Small intestine (tissue), 7 donors: Measurements from ENCODE around the gene KRT81. TPM values are rescaled to one million over a fixed set of nuclear protein-coding genes. Genes with fewer than 3 reads are reported as not detected.

Experiments
- DNase-seq, 2 donors: peaks; one replicate each; pipeline versions ENCODE4 v3.0.0 to v3.0.0-alpha.2; 2013
- FAIRE-seq: peaks from 2 replicates; lab custom pipeline; 2012; peaks lifted over from hg19 to GRCh38; lab: Jason Lieb, UNC
- H3K27ac ChIP-seq, 3 donors: one replicate each; pipeline ENCODE4 v1.5.1; 2013; ENCODE audit warnings: low read length in 2 of 3, mild to moderate bottlenecking in 2 of 3, control low read depth in 1 of 3, inconsistent platforms in 1 of 3, low read depth in 1 of 3, moderate library complexity in 1 of 3
- H3K27me3 ChIP-seq, 3 donors: one replicate each; pipeline ENCODE4 v1.6.1; 2013; ENCODE audit warnings: low read length in 3 of 3, inconsistent platforms in 1 of 3; ENCODE audit not compliant: control insufficient read depth in 3 of 3, insufficient read depth in 3 of 3
- H3K36me3 ChIP-seq, 3 donors: one replicate each; pipeline ENCODE4 v1.6.1; 2013; ENCODE audit warnings: low read length in 3 of 3, inconsistent platforms in 1 of 3, low read depth in 1 of 3, mild to moderate bottlenecking in 1 of 3, moderate library complexity in 1 of 3; ENCODE audit not compliant: control insufficient read depth in 3 of 3, insufficient read depth in 2 of 3
- H3K4me1 ChIP-seq, 3 donors: one replicate each; pipeline ENCODE4 v1.6.1; 2013; ENCODE audit warnings: low read length in 2 of 3, inconsistent platforms in 1 of 3, low read depth in 1 of 3, mild to moderate bottlenecking in 1 of 3, moderate library complexity in 1 of 3; ENCODE audit not compliant: control insufficient read depth in 3 of 3, insufficient read depth in 2 of 3
- H3K4me3 ChIP-seq, 3 donors: one replicate each; pipeline ENCODE4 v1.5.1; 2013; ENCODE audit warnings: low read length in 3 of 3, control low read depth in 1 of 3, inconsistent platforms in 1 of 3, low read depth in 1 of 3, mild to moderate bottlenecking in 1 of 3, moderate library complexity in 1 of 3
- H3K9me3 ChIP-seq, 2 donors: one replicate each; pipeline ENCODE4 v1.6.1; 2013; ENCODE audit warnings: low read depth in 1 of 2, low read length in 1 of 2; ENCODE audit not compliant: control insufficient read depth in 2 of 2, insufficient read depth in 1 of 2
- WGBS, 3 donors: extraction: QIAGEN DNeasy Blood & Tissue Kit; methylation state at CpG; one replicate each; pipeline ENCODE4 v1.1.7; 2013; 5-methylcytosine and 5-hydroxymethylcytosine counted together
- polyA plus RNA-seq, 4 donors: library from polyadenylated mRNA; stranded (reverse) in 3 of 4; unstranded in 1 of 4; fragments of 200-250 nt in 3 of 4; fragments of 120-200 nt in 1 of 4; gene quantifications; one replicate each; pipeline versions ENCODE4 v1.2.1 to v1.2.3, GENCODE V29; 2013
- donor health status: healthy with polysubstance abuse.
- donor health status: control.
- donor health status: control.
- donor health status: Bipolar disorder and iron deficiency.
- donor health status: healthy.

The KRT81 gene
- polyA plus RNA-seq, 4 donors: 0.53 TPM; not detected in 3

GRCh38 chr12:52266514-52266913, 24.8 kb downstream of the KRT81 start:
- H3K27me3 ChIP-seq: peaks cover 0 to 9% (median 8%) of the 10 kb centered on the region in 3 donors
- H3K27ac ChIP-seq: no peak overlapping the region
- 29 to 65% (median 31%) methylated on average over 2 of the region's 2 CpGs for WGBS, 3 donors
- peaks cover 0 to 26% of the 10 kb centered on the region in 2 donors for H3K9me3 ChIP-seq
- no peak overlapping the region for H3K4me3 ChIP-seq
- FAIRE-seq (no peak), DNase-seq (peak in 1 of 2 donors; percentile 23)
- no peaks in the 10 kb centered on the region for H3K4me1 ChIP-seq
- no peaks in the 10 kb centered on the region for H3K36me3 ChIP-seq

GRCh38 chr12:52264435-52264825, 26.9 kb downstream of the KRT81 start:
- Histone ChIP-seq H3K4me3 (no peak overlapping the region), H3K27ac (no peak overlapping the region), H3K36me3 (no peaks in the 10 kb centered on the region), H3K4me1 (no peaks in the 10 kb centered on the region), H3K9me3 (peaks cover 0 to 40% of the 10 kb centered on the region in 2 donors), H3K27me3 (peaks cover 0 to 26% (median 2%) of the 10 kb centered on the region in 3 donors)
- FAIRE-seq (no peak), DNase-seq (no peak)
- WGBS, 3 donors: 75 to 95% (median 76%) methylated on average over 2 of the region's 2 CpGs

- WGBS, 3 donors: 87 to 90% (median 89%) methylated on average over 7 of the region's 7 CpGs
- peaks cover 0 to 31% (median 5%) of the 10 kb centered on the region in 3 donors for H3K27me3 ChIP-seq
- no peak overlapping the region for H3K4me3 ChIP-seq
- H3K36me3 ChIP-seq: no peaks in the 10 kb centered on the region
- H3K9me3 ChIP-seq: peaks cover 0 to 40% of the 10 kb centered on the region in 2 donors
- no peaks in the 10 kb centered on the region for H3K4me1 ChIP-seq
- FAIRE-seq: no peak
- DNase-seq: peak in 1 of 2 donors; percentile 17
- H3K27ac ChIP-seq: no peak overlapping the region
Measured at GRCh38 chr12:52263761-52264434, 27.4 kb downstream of the KRT81 start.

- no peak for DNase-seq
- Histone ChIP-seq H3K36me3 (no peaks in the 10 kb centered on the region), H3K27me3 (peaks cover 0 to 46% (median 13%) of the 10 kb centered on the region in 3 donors), H3K9me3 (peaks cover 0 to 40% of the 10 kb centered on the region in 2 donors), H3K27ac (no peak overlapping the region), H3K4me3 (no peak overlapping the region), H3K4me1 (peaks cover 0 to 3% (median 0%) of the 10 kb centered on the region in 3 donors)
- FAIRE-seq: no peak
- 87 to 93% (median 91%) methylated on average over 3 of the region's 3 CpGs for WGBS, 3 donors
Measured at GRCh38 chr12:52262286-52262685, 29.0 kb downstream of the KRT81 start.

- H3K9me3 ChIP-seq: peaks cover 0 to 40% of the 10 kb centered on the region in 2 donors
- H3K4me1 ChIP-seq: peaks cover 0 to 3% (median 0%) of the 10 kb centered on the region in 3 donors
- no peak overlapping the region for H3K4me3 ChIP-seq
- DNase-seq (no peak), FAIRE-seq (no peak)
- H3K27me3 ChIP-seq: peaks cover 0 to 58% (median 21%) of the 10 kb centered on the region in 3 donors
- H3K36me3 ChIP-seq: no peaks in the 10 kb centered on the region
- WGBS, 3 donors: 71 to 88% (median 88%) methylated on average over 1 of the region's 1 CpG
- no peak overlapping the region for H3K27ac ChIP-seq
Measured at GRCh38 chr12:52261208-52261484, 30.2 kb downstream of the KRT81 start.

GRCh38 chr12:52260361-52261207, 30.8 kb downstream of the KRT81 start:
- FAIRE-seq (no peak), DNase-seq (no peak)
- no peaks in the 10 kb centered on the region for H3K36me3 ChIP-seq
- WGBS, 3 donors: 48 to 65% (median 55%) methylated on average over 9 of the region's 9 CpGs
- H3K4me3 ChIP-seq: no peak overlapping the region
- H3K9me3 ChIP-seq: peaks cover 0 to 40% of the 10 kb centered on the region in 2 donors
- no peak overlapping the region for H3K27ac ChIP-seq
- peaks cover 0 to 62% (median 21%) of the 10 kb centered on the region in 3 donors for H3K27me3 ChIP-seq
- H3K4me1 ChIP-seq: peaks cover 0 to 3% (median 0%) of the 10 kb centered on the region in 3 donors

- Histone ChIP-seq H3K27ac (no peak overlapping the region), H3K9me3 (peaks cover 0 to 40% of the 10 kb centered on the region in 2 donors), H3K4me3 (no peak overlapping the region), H3K27me3 (peaks cover 0 to 70% (median 25%) of the 10 kb centered on the region in 3 donors), H3K36me3 (no peaks in the 10 kb centered on the region), H3K4me1 (peaks cover 0 to 3% (median 0%) of the 10 kb centered on the region in 3 donors)
- WGBS, 3 donors: 75 to 87% (median 77%) methylated on average over 6 of the region's 6 CpGs
- no peak for DNase-seq
- FAIRE-seq: no peak
Measured at GRCh38 chr12:52259657-52260243, 31.6 kb downstream of the KRT81 start.

GRCh38 chr12:52258335-52258901, 32.9 kb downstream of the KRT81 start:
- 5 to 13% (median 9%) methylated on average over 56 to 72 of the region's 72 CpGs for WGBS, 3 donors
- peaks cover 0 to 79% (median 28%) of the 10 kb centered on the region in 3 donors for H3K27me3 ChIP-seq
- H3K36me3 ChIP-seq: no peaks in the 10 kb centered on the region
- H3K4me3 ChIP-seq: peak overlapping the region in 1 of 3 donors; percentile 7
- FAIRE-seq (no peak), DNase-seq (peak; percentile 25 to 64)
- no peak overlapping the region for H3K27ac ChIP-seq
- H3K4me1 ChIP-seq: peaks cover 0 to 3% (median 0%) of the 10 kb centered on the region in 3 donors
- peaks cover 0 to 33% of the 10 kb centered on the region in 2 donors for H3K9me3 ChIP-seq
